ENCODE measurements around the gene OBSCN.

The OBSCN gene

GRCh38 chr1:228360533-228361313 lies 152.9 kb downstream of the OBSCN start:
- DNase-seq (ENCODE audit: low read depth) = no peak

DNA sequence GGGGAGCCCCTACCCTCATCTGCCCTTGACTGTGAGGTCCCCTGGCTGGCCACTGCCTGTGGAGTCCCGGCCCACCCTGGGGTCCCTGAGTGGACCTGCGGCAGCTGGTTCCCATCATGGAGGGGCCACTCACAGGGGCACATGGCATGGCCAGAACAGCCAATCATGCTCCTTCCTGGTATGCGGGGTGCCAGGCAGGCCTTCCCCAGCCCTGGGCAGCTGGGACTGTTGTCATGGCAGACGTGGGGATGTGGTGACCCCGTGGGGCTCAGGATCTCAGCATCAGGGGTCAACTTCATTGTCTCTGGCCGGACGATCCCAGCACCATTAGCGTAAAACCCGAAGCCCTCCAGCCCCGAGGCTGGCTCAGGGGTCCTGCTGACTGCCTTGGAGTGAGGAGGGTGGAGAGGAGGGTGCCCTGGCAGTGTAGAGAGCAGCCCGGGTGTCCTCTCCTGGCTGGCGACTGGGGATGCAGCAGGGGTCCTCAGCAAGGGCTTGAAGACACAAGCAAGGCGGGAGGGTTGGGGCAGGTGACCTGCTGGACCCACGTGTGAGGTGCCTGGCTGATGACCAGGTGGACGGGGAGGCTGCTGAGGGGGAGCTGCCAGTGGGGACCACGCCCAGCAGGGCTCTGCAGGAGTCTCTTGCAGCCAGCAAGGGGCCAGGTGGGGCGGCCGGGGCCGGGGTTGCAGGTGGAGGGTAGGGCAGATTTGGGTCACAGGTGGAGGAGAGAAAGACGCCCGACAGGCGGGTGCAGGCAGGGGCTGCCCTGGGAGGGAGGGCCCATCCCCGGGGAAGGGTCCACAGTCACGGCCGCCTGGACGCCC lies 153.7 kb downstream of the OBSCN start:
- no peak for DNase-seq (ENCODE audit: low read depth)

GRCh38 chr1:228362141-228362883 lies 154.5 kb downstream of the OBSCN start:
- DNase-seq (ENCODE audit: low read depth) = no peak

GRCh38 chr1:228362884-228363450 lies 155.1 kb downstream of the OBSCN start:
- DNase-seq (ENCODE audit: low read depth) = no peak

- no peak for DNase-seq (ENCODE audit: low read depth)
Observed at GRCh38 chr1:228363686-228364067, 155.8 kb downstream of the OBSCN start.

- no peak for DNase-seq (ENCODE audit: low read depth)
Observed at GRCh38 chr1:228364068-228364705, 156.3 kb downstream of the OBSCN start.

GRCh38 chr1:228364706-228365213 lies 156.9 kb downstream of the OBSCN start:
- DNase-seq (ENCODE audit: low read depth) = no peak

DNA sequence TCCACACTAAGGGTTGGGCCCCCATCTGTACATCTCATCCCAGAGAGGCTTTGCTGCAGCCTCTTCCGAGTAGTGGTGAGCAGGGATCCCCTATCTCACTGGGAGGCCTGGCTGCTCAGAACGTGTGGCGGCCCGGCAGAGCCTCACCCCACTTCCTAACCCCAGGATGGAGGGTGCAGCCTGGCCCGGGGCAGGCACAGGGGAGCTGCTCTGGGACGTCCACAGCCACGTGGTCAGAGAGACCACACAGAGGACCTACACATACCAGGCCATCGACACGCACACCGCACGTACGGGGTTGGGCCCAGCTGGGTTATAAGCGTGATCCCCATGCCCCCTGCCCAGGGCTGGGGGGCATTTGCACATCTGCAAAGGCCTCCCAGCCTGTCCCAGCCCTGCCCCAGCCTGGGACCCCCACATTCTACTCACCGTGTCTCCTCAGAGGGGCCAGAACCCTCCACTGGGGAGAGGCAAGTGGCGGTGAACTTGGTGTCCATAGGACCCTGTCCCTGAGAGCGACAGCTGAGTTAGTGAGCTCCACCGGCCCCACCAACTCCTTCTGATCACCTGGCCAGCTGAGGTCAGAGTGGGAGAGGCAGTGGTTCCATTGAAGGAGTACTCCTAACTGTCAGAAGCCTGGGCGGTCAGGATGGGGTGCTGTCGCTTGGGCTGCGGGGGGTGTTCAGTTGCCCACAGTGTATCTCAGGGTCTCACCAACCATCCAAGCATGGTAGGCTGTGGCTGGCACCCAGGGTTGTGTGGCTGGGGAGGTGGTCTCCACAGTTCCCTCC lies 157.6 kb downstream of the OBSCN start:
- DNase-seq (ENCODE audit: low read depth) = no peak

DNA sequence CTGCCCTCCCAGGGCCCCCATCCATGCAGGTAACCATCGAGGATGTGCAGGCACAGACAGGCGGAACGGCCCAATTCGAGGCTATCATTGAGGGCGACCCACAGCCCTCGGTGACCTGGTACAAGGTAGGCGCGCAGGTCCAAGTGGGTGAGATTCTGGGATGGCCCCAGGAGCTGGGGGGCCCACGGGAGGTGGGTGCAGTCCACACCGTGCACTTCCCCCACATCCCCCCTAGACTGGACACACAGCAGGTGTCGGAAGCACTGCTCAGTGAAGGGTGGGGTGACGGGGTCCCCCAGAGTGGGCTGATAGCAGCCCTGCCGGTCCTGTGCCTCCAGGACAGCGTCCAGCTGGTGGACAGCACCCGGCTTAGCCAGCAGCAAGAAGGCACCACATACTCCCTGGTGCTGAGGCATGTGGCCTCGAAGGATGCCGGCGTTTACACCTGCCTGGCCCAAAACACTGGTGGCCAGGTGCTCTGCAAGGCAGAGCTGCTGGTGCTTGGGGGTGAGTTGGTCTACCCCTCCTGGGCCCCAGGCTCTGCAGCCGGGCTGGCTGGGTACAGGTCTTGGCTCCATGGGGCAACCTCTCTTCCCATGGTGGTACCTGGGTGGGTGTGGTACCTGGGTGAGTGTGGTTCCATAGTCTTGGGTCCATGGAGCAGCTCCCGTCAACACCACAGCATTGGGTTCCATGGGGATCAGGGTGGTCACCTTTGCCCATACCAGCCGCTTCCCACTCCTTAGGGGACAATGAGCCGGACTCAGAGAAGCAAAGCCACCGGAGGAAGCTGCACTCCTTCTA lies 158.4 kb downstream of the OBSCN start:
- DNase-seq (ENCODE audit: low read depth) = no peak

GRCh38 chr1:228366866-228367741 lies 159.3 kb downstream of the OBSCN start:
- no peak for DNase-seq (ENCODE audit: low read depth)

DNA sequence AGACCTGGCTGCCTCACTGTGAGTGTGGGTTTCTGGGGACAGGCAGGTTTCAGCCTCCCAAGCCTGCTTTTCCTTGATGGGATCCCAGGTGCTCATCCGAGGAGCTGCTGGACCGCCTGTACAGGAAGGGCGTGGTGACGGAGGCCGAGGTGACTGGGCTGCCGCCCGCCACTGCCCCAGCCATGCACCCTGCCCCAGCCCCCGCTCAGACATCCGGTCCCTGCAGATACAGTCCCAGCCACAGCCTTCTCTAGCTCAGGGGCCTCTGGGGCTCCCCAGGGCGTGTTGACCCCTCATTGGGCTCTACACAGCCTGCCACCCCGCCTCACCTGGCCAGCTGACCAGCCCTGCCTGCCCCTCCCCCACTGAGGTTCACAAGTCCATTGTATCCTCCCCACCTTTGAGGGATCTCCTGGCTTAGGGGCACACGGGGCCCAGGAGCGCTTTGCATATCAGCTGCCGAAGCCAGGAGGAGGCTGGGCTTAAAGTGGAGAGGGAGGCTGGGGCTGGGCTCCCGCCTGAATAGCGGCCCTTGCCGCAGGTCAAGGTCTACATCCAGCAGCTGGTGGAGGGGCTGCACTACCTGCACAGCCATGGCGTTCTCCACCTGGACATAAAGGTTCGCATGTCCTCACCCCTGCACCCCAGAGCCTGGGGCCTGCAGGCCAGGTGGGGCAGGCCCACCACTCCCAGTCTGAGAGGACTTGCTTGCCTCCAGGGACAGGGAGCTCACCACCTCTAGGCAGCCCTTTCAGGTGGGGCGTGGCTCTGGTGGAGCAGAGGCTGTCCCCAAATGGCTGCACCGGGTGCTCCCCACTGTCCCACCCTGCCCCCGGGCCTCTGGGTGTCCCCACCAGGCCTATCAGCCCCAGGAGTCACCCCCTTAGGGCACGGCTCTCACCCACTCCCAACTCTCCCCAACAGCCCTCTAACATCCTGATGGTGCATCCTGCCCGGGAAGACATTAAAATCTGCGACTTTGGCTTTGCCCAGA lies 160.3 kb downstream of the OBSCN start:
- no peak for DNase-seq (ENCODE audit: low read depth)

DNA sequence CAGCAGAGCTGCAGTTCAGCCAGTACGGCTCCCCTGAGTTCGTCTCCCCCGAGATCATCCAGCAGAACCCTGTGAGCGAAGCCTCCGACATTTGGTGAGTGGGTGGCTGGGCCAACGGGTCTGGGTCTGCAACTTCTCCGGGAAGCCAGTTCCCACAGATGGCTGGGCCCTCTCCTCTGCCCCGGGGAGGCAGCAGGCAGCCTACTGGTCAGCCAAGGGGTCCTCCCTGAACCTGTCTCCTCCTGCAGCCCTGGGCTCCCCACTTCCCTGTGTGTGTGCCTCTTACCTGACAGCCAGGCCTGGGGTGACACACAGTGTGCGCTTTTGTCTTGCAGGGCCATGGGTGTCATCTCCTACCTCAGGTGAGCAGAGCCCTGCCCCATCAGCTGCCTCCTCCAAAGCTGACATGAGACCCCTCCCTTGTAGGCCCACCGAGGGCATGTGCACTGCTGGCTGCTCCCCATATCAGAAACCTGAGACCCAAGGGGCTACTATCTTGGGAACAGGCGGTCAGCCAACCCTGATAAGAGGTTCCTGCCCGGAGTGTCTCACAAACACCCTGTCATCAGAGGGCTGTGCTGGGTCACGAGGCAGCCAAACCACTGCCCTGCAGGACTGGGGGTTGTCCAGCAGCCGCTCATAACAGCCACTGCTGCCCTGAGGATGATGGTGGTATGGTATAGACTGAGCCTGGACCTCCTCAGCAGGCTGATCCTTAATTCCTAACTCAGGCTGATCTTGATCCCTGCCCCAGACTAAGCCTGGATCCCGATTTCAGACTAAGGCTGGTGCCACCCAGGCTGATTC lies 161.2 kb downstream of the OBSCN start:
- DNase-seq (ENCODE audit: low read depth) = no peak

GRCh38 chr1:228369608-228370438 lies 162.0 kb downstream of the OBSCN start:
- DNase-seq (ENCODE audit: low read depth) = no peak

- DNase-seq (ENCODE audit: low read depth) = no peak
Observed at GRCh38 chr1:228370439-228370940, 162.6 kb downstream of the OBSCN start.

DNA sequence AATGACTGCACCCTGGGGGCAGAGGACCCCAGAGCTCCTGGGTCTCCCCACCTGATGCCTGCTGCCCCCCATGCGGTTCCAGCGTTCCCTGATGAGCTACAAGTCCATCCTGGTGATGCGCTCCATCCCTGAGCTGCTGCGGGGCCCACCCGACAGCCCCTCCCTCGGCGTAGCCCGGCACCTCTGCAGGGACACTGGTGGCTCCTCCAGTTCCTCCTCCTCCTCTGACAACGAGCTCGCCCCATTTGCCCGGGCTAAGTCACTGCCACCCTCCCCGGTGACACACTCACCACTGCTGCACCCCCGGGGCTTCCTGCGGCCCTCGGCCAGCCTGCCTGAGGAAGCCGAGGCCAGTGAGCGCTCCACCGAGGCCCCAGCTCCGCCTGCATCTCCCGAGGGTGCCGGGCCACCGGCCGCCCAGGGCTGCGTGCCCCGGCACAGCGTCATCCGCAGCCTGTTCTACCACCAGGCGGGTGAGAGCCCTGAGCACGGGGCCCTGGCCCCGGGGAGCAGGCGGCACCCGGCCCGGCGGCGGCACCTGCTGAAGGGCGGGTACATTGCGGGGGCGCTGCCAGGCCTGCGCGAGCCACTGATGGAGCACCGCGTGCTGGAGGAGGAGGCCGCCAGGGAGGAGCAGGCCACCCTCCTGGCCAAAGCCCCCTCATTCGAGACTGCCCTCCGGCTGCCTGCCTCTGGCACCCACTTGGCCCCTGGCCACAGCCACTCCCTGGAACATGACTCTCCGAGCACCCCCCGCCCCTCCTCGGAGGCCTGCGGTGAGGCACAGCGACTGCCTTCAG lies 163.3 kb downstream of the OBSCN start:
- no peak for DNase-seq (ENCODE audit: low read depth)
